Measurements from ENCODE around the gene TNS3. TPM values are rescaled to one million over a fixed set of nuclear protein-coding genes. Genes with fewer than 3 reads are reported as not detected.
"Not testable (repeated sequence)": the region's sequence is repeated elsewhere in the genome, so short reads cannot be mapped to it uniquely, and the experiment has no call there.

The TNS3 gene
- total RNA-seq, 1 donor from 2014 or later = 40.8 TPM

GRCh38 chr7:47610506-47611044 is 28.7 kb upstream of the TNS3 start:
- DNase-seq (ENCODE audit: low read depth) = no peak
- TF ChIP-seq, protein P1, sequence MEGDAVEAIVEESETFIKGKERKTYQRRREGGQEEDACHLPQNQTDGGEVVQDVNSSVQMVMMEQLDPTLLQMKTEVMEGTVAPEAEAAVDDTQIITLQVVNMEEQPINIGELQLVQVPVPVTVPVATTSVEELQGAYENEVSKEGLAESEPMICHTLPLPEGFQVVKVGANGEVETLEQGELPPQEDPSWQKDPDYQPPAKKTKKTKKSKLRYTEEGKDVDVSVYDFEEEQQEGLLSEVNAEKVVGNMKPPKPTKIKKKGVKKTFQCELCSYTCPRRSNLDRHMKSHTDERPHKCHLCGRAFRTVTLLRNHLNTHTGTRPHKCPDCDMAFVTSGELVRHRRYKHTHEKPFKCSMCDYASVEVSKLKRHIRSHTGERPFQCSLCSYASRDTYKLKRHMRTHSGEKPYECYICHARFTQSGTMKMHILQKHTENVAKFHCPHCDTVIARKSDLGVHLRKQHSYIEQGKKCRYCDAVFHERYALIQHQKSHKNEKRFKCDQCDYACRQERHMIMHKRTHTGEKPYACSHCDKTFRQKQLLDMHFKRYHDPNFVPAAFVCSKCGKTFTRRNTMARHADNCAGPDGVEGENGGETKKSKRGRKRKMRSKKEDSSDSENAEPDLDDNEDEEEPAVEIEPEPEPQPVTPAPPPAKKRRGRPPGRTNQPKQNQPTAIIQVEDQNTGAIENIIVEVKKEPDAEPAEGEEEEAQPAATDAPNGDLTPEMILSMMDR (conservative IDR thresholded peaks at IDR 0.05; ENCODE audit: low read depth, low read length) = no peak
- H3K4me3 ChIP-seq (ENCODE audit: low read depth, low read length) = no peak overlapping the region

- no peak for DNase-seq (ENCODE audit: low read depth)
- no peak overlapping the region for H3K4me3 ChIP-seq (ENCODE audit: low read depth, low read length)
- TF ChIP-seq, protein P1 (conservative IDR thresholded peaks at IDR 0.05; ENCODE audit: low read depth, low read length) = no peak
Observed at GRCh38 chr7:47609803-47610452, 28.0 kb upstream of the TNS3 start.

DNA sequence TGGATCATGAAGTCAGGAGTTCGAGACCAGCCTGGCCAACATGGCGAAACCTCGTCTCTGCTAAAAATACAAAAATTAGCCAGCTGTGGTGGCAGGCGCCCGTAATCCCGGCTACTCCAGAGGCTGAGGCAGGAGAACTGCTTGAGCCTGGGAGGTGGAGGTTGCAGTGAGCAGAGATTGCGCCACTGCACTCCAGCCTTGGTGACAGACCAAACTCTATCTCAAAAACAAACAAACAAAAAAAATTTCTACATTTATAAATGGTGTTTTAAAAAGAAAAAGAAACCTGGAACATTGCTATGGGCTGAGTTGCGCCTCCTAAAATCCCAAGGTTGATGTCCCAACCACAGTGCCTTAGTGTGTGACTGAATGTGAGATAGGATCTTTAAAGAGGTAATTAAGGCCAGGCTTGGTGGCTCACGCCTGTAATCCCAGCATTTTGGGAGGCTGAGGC is 24.7 kb upstream of the TNS3 start:
- DNase-seq (ENCODE audit: low read depth); H3K4me3 ChIP-seq (ENCODE audit: low read depth, low read length): not testable (repeated sequence)

DNA sequence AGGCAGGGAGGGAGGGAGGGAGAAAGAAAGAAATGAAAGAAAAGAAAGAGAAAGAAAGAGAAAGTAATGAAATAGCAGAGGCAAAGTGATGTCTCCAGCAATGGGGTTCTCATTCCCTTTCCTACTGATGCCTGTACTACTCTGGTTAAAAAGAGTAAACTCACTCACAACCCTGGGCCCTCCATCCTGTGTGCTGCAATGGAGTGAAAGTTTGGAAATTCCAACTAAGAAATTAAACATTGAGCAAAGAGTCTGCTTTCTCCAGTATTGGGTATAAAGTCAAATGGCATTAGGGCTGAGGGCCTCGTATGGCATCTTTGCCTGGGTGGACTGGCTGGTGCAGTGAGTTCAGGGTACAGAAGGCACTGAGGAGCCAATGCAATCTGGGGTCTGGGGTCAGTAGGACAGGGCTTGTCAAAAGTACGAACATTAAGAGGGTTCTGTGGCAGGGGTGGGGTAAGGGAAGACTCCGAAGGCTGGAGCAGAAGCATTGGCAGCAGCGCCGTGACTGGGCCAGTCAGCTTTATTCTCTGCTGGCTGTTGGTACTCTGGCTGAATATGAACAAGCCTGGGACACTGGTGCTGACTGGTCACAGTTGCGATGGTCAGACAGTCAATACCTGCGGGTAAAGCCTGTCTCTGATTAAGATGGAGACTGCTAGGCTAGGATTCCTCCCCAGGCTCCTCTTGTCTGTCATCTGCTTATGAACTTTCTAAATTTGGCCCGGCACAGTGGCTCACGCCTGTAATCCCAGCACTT is 24.1 kb upstream of the TNS3 start:
- H3K4me3 ChIP-seq (ENCODE audit: low read depth, low read length) = no peak overlapping the region
- TF ChIP-seq, protein P1 (conservative IDR thresholded peaks at IDR 0.05; ENCODE audit: low read depth, low read length) = no peak
- no peak for DNase-seq (ENCODE audit: low read depth)

DNA sequence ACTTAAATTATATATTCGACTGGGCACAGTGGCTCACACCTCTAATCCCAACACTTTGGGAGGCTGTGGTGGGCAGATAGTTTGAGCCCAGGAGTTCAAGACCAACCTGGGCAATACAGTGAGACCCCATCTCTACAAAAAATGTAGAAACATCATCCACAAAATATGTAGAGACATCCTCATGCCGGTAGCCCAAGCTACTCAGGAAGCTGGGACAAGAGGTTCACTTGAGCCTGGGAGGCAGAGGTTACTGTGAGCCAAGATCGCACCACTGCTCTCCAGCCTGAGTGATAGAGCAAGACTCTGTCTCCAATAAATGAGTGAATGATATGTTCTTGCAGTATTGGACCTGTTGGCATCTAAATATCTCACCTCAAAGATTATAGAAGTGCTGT is 22.6 kb upstream of the TNS3 start:
- H3K4me3 ChIP-seq (ENCODE audit: low read depth, low read length) = no peak overlapping the region
- TF ChIP-seq, protein P1 (conservative IDR thresholded peaks at IDR 0.05; ENCODE audit: low read depth, low read length) = no peak
- DNase-seq (ENCODE audit: low read depth) = no peak

DNA sequence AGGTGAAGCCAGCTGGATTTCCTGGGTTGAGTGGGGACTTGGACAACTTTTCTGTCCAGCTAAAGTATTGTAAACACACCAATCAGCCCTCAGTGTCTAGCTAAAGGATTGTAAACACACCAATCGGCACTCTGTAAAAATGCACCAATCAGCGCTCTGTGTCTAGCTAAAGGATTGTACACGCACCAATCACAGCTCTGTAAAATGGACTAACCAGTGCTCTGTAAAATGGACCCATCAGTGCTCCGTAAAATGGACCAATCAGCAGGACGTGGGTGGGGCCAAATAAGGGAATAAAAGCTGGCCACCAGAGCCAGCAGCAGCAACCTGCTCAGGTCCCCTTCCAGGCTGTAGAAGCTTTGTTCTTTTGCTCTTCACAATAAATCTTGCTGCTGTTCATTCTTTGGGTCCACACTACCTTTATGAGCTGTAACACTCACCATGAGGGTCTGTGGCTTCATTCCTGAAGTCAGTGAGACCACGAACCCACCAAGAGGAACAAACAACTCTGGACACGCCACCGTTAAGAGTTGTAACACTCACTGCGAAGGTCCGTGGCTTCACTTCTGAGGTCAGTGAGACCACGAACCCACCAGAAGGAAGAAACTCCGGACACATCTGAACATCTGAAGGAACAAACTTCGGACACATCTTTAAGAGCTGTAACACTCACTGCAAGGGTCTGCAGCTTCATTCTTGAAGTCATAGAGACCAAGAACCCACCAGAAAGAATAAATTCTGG is 21.8 kb upstream of the TNS3 start:
- not testable (repeated sequence) for DNase-seq (ENCODE audit: low read depth); H3K4me3 ChIP-seq (ENCODE audit: low read depth, low read length)

GRCh38 chr7:47602272-47603004 is 20.5 kb upstream of the TNS3 start:
- TF ChIP-seq, protein P1 (conservative IDR thresholded peaks at IDR 0.05; ENCODE audit: low read depth, low read length) = no peak
- no peak overlapping the region for H3K4me3 ChIP-seq (ENCODE audit: low read depth, low read length)
- DNase-seq (ENCODE audit: low read depth) = no peak
